Mesenchymal stem cell (in vitro differentiated cells and primary cell): ENCODE results near the gene TMEM263.
A peak's percentile ranks its signal among the peaks of the same experiment; 100 is the strongest.

ENCODE experiments used
- DNase-seq: peaks from one replicate; pipeline ENCODE4 v3.0.0-alpha.2; 2013
- H2AFZ ChIP-seq: one replicate; pipeline ENCODE4 v1.6.1; 2013; ENCODE audit warnings: low read depth, mild to moderate bottlenecking, control low read depth, inconsistent platforms, low read length, moderate library complexity
- H2AK5ac ChIP-seq: 2 replicates; pipeline ENCODE4 v1.6.1; 2013; ENCODE audit warnings: low read length, moderate library complexity, mild to moderate bottlenecking, inconsistent platforms; ENCODE audit not compliant: severe bottlenecking
- H2BK120ac ChIP-seq: one replicate; pipeline ENCODE4 v1.6.1; 2013; ENCODE audit warnings: low read depth, mild to moderate bottlenecking, inconsistent platforms, low read length, moderate library complexity
- H2BK12ac ChIP-seq, 2 experiments: one replicate each; pipeline ENCODE4 v1.6.1; 2013; ENCODE audit warnings: inconsistent platforms in 2 of 2, low read length in 2 of 2, mild to moderate bottlenecking in 2 of 2, moderate library complexity in 2 of 2, control low read depth in 1 of 2
- H2BK15ac ChIP-seq: one replicate; pipeline ENCODE4 v1.6.1; 2013; ENCODE audit warnings: mild to moderate bottlenecking, low read depth, inconsistent platforms; ENCODE audit not compliant: poor library complexity, severe bottlenecking
- H2BK5ac ChIP-seq: 2 replicates; pipeline ENCODE4 v1.6.1; 2013; ENCODE audit warnings: low read depth, mild to moderate bottlenecking, low read length, control low read depth, inconsistent platforms; ENCODE audit not compliant: poor library complexity, severe bottlenecking
- H3K14ac ChIP-seq, 2 experiments: one replicate each; pipeline ENCODE4 v1.6.1; 2013; ENCODE audit warnings: inconsistent platforms in 2 of 2, low read length in 2 of 2, control low read depth in 1 of 2, mild to moderate bottlenecking in 1 of 2, moderate library complexity in 1 of 2
- H3K18ac ChIP-seq, 2 experiments: one replicate each; pipeline ENCODE4 v1.6.1; 2013; ENCODE audit warnings: inconsistent platforms in 2 of 2, low read length in 2 of 2, control low read depth in 1 of 2, low read depth in 1 of 2, mild to moderate bottlenecking in 1 of 2
- H3K23ac ChIP-seq, 2 experiments: one replicate each; pipeline ENCODE4 v1.6.1; 2013; ENCODE audit warnings: inconsistent platforms in 2 of 2, low read length in 2 of 2, mild to moderate bottlenecking in 2 of 2, moderate library complexity in 2 of 2, control low read depth in 1 of 2
- H3K27ac ChIP-seq: 2 replicates; pipeline ENCODE4 v1.5.1; 2013; ENCODE audit warnings: mild to moderate bottlenecking, moderate library complexity, low read length, control low read depth, inconsistent platforms; ENCODE audit not compliant: poor library complexity, severe bottlenecking
- H3K27me3 ChIP-seq, 2 experiments: 2 replicates each; pipeline versions ENCODE4 v1.6.1 to v1.7.0; 2013; ENCODE audit warnings: low read length in 2 of 2, mild to moderate bottlenecking in 2 of 2, moderate library complexity in 2 of 2, control low read depth in 1 of 2, inconsistent platforms in 1 of 2; ENCODE audit not compliant: control insufficient read depth in 1 of 2, insufficient read depth in 1 of 2
- H3K36me3 ChIP-seq, 2 experiments: 2 replicates each; pipeline versions ENCODE4 v1.6.1 to v1.7.0; 2013; ENCODE audit warnings: low read length in 2 of 2, control low read depth in 1 of 2, inconsistent platforms in 1 of 2, low read depth in 1 of 2, mild to moderate bottlenecking in 1 of 2; ENCODE audit not compliant: insufficient read depth in 2 of 2, control insufficient read depth in 1 of 2
- H3K4ac ChIP-seq, 2 experiments: one replicate each; pipeline ENCODE4 v1.6.1; 2013; ENCODE audit warnings: inconsistent platforms in 2 of 2, low read length in 2 of 2, mild to moderate bottlenecking in 2 of 2, moderate library complexity in 2 of 2, control low read depth in 1 of 2, low read depth in 1 of 2
- H3K4me1 ChIP-seq: 2 replicates; pipeline ENCODE4 v1.6.1; 2013; ENCODE audit warnings: low read depth, low read length, control low read depth; ENCODE audit not compliant: control insufficient read depth, insufficient read depth
- H3K4me2 ChIP-seq: 2 replicates; pipeline ENCODE4 v1.6.1; 2013; ENCODE audit warnings: low read length, mild to moderate bottlenecking, inconsistent platforms; ENCODE audit not compliant: poor library complexity, severe bottlenecking
- H3K4me3 ChIP-seq, 2 experiments: 2 replicates each; pipeline versions ENCODE4 v1.5.1 to v1.7.0; 2013; ENCODE audit warnings: low read length in 2 of 2, mild to moderate bottlenecking in 2 of 2, control low read depth in 1 of 2, low read depth in 1 of 2; ENCODE audit not compliant: insufficient read depth in 1 of 2
- H3K79me1 ChIP-seq: replicated peaks from 2 replicates; pipeline ENCODE4 v1.6.1; 2013; ENCODE audit warnings: mild to moderate bottlenecking, control low read depth, low read length, inconsistent platforms; ENCODE audit not compliant: poor library complexity, severe bottlenecking
- H3K9ac ChIP-seq: 2 replicates; pipeline ENCODE4 v1.7.0; 2013; ENCODE audit warnings: mild to moderate bottlenecking, low read length, moderate library complexity
- H3K9me3 ChIP-seq: 2 replicates; pipeline ENCODE4 v1.7.0; 2013; ENCODE audit warnings: mild to moderate bottlenecking, low read length; ENCODE audit not compliant: control insufficient read depth
- H4K8ac ChIP-seq: one replicate; pipeline ENCODE4 v1.6.1; 2013; ENCODE audit warnings: inconsistent platforms, mild to moderate bottlenecking, low read length, moderate library complexity
- H4K91ac ChIP-seq: one replicate; pipeline ENCODE4 v1.6.1; 2013; ENCODE audit warnings: mild to moderate bottlenecking, low read length, inconsistent platforms
- WGBS: methylation state at CpG from one replicate; pipeline ENCODE4 v1.1.7; 2013; ENCODE audit warnings: mixed read lengths; 5-methylcytosine and 5-hydroxymethylcytosine counted together

TMEM263 gene

DNA sequence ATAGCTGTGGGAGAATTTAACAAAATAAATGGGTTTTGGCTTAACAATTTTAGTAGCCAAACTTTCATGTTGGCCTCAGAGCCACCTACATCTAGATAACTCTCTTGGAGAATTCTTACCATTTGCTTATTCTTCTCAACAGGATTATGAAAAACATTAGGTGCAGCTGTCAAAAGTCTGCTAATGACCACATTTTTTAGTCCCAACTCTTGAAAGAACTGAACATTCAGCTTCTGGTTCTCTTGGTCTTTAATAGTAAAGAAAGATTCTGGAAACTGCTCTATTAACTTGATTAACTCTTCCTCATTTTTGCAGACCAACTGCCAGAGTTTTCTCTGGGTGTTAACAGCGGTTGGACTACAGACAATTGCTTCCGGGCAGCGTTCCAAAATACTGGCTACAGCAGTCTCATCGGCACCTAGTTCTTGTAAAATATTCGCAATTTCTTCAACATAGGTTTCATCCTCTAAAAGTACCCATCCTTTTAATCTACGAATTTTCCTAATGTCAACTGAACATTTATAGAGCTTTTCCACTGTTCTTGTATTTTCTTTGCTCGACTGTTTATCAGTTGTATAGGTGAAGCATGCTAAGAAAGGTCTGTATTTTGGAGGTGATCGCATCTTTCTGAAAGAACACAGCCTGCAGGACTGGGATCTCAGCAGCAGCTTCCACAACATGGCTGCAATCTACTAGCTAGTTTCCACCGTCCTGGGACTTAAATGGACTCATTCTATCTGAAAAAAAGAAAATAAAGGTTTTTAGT is 22.5 kb downstream of the TMEM263 start:
- DNase-seq: no peak
- Histone ChIP-seq H3K27ac (no peak overlapping the region), H3K36me3 (peaks cover 3 to 44% of the 10 kb centered on the region in 2 experiments), H3K18ac (no peak overlapping the region), H3K4me3 (no peak overlapping the region), H3K4ac (no peak overlapping the region), H3K4me1 (peaks cover 9% of the 10 kb centered on the region), H2BK15ac (no peak overlapping the region), H2BK12ac (no peak overlapping the region), H3K27me3 (no peaks in the 10 kb centered on the region), H4K8ac (no peak overlapping the region), H3K23ac (no peak overlapping the region), H3K14ac (no peak overlapping the region), H3K9ac (no peak overlapping the region), H2BK5ac (no peak overlapping the region), H2BK120ac (no peak overlapping the region), H2AFZ (no peak overlapping the region), H2AK5ac (no peak overlapping the region), H3K4me2 (no peak overlapping the region), H3K9me3 (no peaks in the 10 kb centered on the region), H3K79me1 (peaks cover 5% of the 10 kb centered on the region), H4K91ac (no peak overlapping the region)
- whole genome bisulfite sequencing: 91% methylated on average over 8 of the region's 9 CpGs

GRCh38 chr12:106980944-106981343 is 25.2 kb downstream of the TMEM263 start:
- H3K27ac ChIP-seq: no peak overlapping the region
- no peak for DNase-seq
- H2BK120ac ChIP-seq: no peak overlapping the region
- no peak overlapping the region for H2BK5ac ChIP-seq
- H3K4me1 ChIP-seq: peaks cover 10% of the 10 kb centered on the region
- no peak overlapping the region for H2AK5ac ChIP-seq
- H3K4ac ChIP-seq: no peak overlapping the region
- no peak overlapping the region for H3K9ac ChIP-seq
- H3K27me3 ChIP-seq: no peaks in the 10 kb centered on the region
- H3K4me2 ChIP-seq: no peak overlapping the region
- H3K4me3 ChIP-seq: no peak overlapping the region
- H4K8ac ChIP-seq: no peak overlapping the region
- 88% methylated on average over 6 of the region's 7 CpGs for WGBS
- H3K23ac ChIP-seq: no peak overlapping the region
- H3K18ac ChIP-seq: peak overlapping the region in 1 of 2 experiments; percentile 56
- H4K91ac ChIP-seq: no peak overlapping the region
- H3K79me1 ChIP-seq: peaks cover 20% of the 10 kb centered on the region
- H3K9me3 ChIP-seq: no peaks in the 10 kb centered on the region
- H2BK12ac ChIP-seq: no peak overlapping the region
- no peak overlapping the region for H2AFZ ChIP-seq
- peaks cover 5 to 28% of the 10 kb centered on the region in 2 experiments for H3K36me3 ChIP-seq
- no peak overlapping the region for H2BK15ac ChIP-seq
- H3K14ac ChIP-seq: peak overlapping the region in 1 of 2 experiments; percentile 27

DNA sequence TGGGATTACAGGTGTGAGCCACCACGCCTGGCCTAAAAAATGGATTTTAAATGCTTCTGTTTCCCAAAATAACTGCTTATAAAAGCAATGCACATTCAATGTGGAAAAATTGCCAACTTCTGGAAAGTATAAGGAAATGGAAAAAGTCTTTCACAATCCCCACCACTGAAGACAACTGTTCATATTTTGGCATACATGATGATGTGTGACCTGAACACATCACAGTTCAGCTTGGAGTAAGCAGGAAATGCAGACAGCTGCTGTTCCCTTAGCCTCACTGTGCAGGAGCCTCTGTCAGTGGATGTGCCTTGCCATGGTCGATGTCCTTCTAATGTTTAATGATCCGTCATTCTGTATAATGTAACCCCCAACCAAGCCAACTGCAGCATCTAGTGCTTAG is 26.1 kb downstream of the TMEM263 start:
- no peak overlapping the region for H3K18ac ChIP-seq
- H2BK5ac ChIP-seq: no peak overlapping the region
- H3K14ac ChIP-seq: no peak overlapping the region
- H2AK5ac ChIP-seq: no peak overlapping the region
- WGBS: no CpG with 5 or more reads among the region's 3 CpGs
- no peak overlapping the region for H4K8ac ChIP-seq
- H3K27me3 ChIP-seq: no peaks in the 10 kb centered on the region
- H3K9ac ChIP-seq: peak overlapping the region; percentile 28
- H2AFZ ChIP-seq: no peak overlapping the region
- H3K79me1 ChIP-seq: peaks cover 22% of the 10 kb centered on the region
- H3K4ac ChIP-seq: no peak overlapping the region
- H4K91ac ChIP-seq: no peak overlapping the region
- H3K4me3 ChIP-seq: no peak overlapping the region
- peaks cover 10% of the 10 kb centered on the region for H3K4me1 ChIP-seq
- peak overlapping the region in 1 of 2 experiments; percentile 34 for H3K23ac ChIP-seq
- H3K36me3 ChIP-seq: peaks cover 5 to 22% of the 10 kb centered on the region in 2 experiments
- H3K27ac ChIP-seq: no peak overlapping the region
- H3K9me3 ChIP-seq: no peaks in the 10 kb centered on the region
- no peak overlapping the region for H2BK15ac ChIP-seq
- DNase-seq: no peak
- H2BK12ac ChIP-seq: no peak overlapping the region
- no peak overlapping the region for H2BK120ac ChIP-seq
- no peak overlapping the region for H3K4me2 ChIP-seq

GRCh38 chr12:106982229-106982628 is 26.5 kb downstream of the TMEM263 start:
- no peak overlapping the region for H3K27ac ChIP-seq
- no peaks in the 10 kb centered on the region for H3K9me3 ChIP-seq
- no peak overlapping the region for H2BK5ac ChIP-seq
- peak overlapping the region; percentile 28 for H3K9ac ChIP-seq
- H4K91ac ChIP-seq: no peak overlapping the region
- peaks cover 10% of the 10 kb centered on the region for H3K4me1 ChIP-seq
- no peak overlapping the region for H2BK12ac ChIP-seq
- H2BK120ac ChIP-seq: no peak overlapping the region
- no peak overlapping the region for H3K14ac ChIP-seq
- H3K36me3 ChIP-seq: peaks cover 5 to 22% of the 10 kb centered on the region in 2 experiments
- DNase-seq: no peak
- H3K4ac ChIP-seq: no peak overlapping the region
- H3K4me3 ChIP-seq: no peak overlapping the region
- peaks cover 22% of the 10 kb centered on the region for H3K79me1 ChIP-seq
- no peak overlapping the region for H4K8ac ChIP-seq
- no peak overlapping the region for H2AK5ac ChIP-seq
- no peak overlapping the region for H3K18ac ChIP-seq
- no peak overlapping the region for H2BK15ac ChIP-seq
- H2AFZ ChIP-seq: no peak overlapping the region
- no peak overlapping the region for H3K23ac ChIP-seq
- no peaks in the 10 kb centered on the region for H3K27me3 ChIP-seq
- H3K4me2 ChIP-seq: no peak overlapping the region
- 100% methylated on average over 1 of the region's 1 CpG for WGBS
